ENCODE measurements around the gene GRIK4.

GRCh38 chr11:120746376-120746775 is 234.8 kb downstream of the GRIK4 start:
- TF ChIP-seq CTCF (conservative IDR thresholded peaks at IDR 0.05; ENCODE audit: low read depth, low read length) (no peak), EZH2 (IDR thresholded peaks at IDR 0.05; ENCODE audit: low read length, unreplicated experiment) (no peak)

Data from PC-3 (cell line).